Right atrium auricular region (tissue), 2 donors: ENCODE measurements around the gene SPATA31A1. TPM values are rescaled to one million over a fixed set of nuclear protein-coding genes. Genes with fewer than 3 reads are reported as not detected.
"Not testable (repeated sequence)": the region's sequence is repeated elsewhere in the genome, so short reads cannot be mapped to it uniquely, and the experiment has no call there.

Source experiments
- DNase-seq: peaks from one replicate; pipeline ENCODE4 v3.0.0-alpha.2; 2019; ENCODE audit warnings: low spot score
- H3K27ac ChIP-seq, 2 donors: fragments of 200-600 bp; sonication (generic); 1 replicate in 1 of 2; 2 replicates in 1 of 2; pipeline ENCODE4 v1.5.1; 2016 to 2019
- H3K27me3 ChIP-seq, 2 donors: fragments of 200-600 bp; sonication (generic); one replicate each; pipeline versions ENCODE4 v1.5.1 to v1.6.0; 2017 to 2019
- H3K36me3 ChIP-seq: fragments of 200-600 bp; sonication (generic); one replicate; pipeline ENCODE4 v1.5.1; 2016
- H3K4me1 ChIP-seq, 2 donors: fragments of 200-600 bp; sonication (generic); one replicate each; pipeline versions ENCODE4 v1.5.1 to v1.6.0; 2017 to 2019
- H3K4me3 ChIP-seq, 2 donors: fragments of 200-600 bp; sonication (generic); 1 replicate in 1 of 2; 2 replicates in 1 of 2; pipeline ENCODE4 v1.5.1; 2017 to 2019; ENCODE audit warnings: mild to moderate bottlenecking in 1 of 2, moderate library complexity in 1 of 2
- H3K9me3 ChIP-seq, 2 donors: fragments of 200-600 bp; sonication (generic); one replicate each; pipeline ENCODE4 v1.5.1; 2019
- total RNA-seq, 2 donors: library from RNA; depleted of rRNA; stranded (reverse); fragments of >200 nt; gene quantifications; one replicate each; pipeline ENCODE4 v1.1.0, GENCODE V29; 2016

SPATA31A1 gene
- total RNA-seq = not detected

DNA sequence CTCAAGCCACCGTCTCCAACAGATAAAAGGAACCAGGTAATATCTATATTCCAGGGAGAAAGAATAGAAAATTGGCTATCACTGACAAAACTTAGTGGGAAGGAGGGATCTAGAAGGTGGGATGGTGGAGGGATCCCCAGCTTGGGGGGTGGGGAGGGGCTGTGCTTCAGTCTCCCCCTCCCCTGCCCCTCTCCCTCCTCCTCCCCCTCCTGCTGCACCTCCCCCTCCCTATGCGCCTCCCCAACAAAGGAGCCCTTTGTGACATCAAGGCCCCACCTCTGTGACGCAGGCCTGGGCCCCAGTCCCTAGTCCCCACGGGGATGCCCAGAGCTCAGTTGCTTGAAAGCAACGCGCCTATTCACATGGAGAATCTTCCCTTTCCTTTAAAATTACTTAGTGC, at the start of gene SPATA31A1:
TSS of gene SPATA31A1 (plus strand) at position 301 of the 400 bp plus-strand sequence. CDS start at position 363, 62 bp downstream.
- not testable (repeated sequence) for H3K36me3 ChIP-seq, H3K27me3 ChIP-seq, H3K27ac ChIP-seq, H3K4me3 ChIP-seq, H3K4me1 ChIP-seq, H3K9me3 ChIP-seq, DNase-seq

DNA sequence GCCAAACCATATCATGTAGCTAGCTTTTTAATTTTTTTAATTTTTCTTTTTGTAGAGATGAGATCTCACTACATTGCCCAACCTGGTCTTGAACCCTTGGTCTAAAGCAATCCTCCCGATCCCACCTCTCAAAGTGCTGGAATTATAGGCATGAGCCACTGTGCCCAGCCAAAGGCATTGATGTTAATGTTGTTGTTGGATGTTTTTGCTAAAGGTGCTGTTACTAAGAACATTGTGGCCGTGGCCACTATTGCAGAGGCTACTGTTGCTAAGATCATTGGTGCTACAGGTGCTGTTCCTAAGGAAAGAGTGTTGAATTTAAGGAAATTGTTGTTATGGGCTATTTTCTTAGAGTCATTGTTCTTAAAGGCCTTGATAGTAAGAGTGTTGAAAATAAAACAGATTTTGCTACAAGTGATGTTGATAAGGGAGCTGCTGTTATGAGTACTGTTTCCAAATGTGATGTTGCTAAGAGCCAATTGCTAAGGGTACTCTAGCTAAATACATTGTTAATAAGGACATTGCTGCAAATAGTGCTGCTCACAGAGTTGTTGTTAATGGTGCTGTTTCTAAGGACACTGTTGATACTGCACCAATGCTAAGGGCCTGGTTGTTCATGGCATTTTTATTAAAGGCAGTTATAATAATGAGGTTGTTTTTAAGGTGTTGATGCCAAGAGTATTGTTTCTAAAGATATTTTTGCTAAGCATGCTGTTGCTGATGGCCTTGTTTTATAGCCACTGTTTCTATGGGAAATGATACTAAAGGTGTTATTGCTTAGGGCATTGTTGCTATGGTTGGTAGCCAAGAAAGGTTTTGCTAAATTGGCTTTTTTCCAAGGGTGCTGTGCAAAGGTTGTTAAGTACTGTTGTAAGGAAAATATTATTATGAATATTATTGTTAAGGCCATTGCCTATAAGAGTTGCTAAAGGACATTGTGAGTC, 52.1 kb downstream of the SPATA31A1 start:
- not testable (repeated sequence) for H3K27me3 ChIP-seq, H3K4me1 ChIP-seq, H3K4me3 ChIP-seq, H3K36me3 ChIP-seq, DNase-seq, H3K9me3 ChIP-seq, H3K27ac ChIP-seq

DNA sequence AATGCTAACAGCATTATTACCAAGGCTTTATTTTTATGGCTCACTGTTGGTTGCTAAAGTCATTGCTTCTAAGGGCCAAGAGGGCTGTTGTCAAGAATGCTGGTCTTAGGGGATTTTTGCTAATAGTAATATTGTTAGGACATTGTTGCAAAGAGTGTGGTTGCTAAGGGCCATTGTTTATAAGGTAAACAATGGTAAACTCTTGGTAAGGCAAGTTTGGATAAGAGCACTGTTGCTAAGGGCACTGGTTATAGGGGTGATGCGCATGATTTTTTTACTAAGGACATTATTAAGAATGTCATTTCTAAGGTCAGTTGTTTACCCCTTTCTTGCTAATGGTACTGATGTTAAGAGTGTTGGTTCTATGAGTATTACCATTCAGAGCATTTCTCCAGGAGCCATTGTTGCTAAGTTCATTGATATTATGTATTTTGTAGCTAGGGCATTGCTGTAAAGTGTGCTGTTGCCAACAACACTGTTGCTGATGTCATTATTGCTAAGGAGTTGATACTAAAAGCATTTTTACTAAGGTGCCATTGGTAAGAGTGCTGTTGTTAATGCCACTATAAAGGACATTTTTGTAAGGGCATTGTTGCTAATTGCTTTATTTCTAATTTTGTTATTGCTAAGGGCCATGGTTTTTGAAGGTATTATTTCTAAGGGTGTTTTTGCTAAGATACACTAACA, 55.9 kb downstream of the SPATA31A1 start:
- H3K9me3 ChIP-seq, H3K4me1 ChIP-seq, H3K36me3 ChIP-seq, H3K27ac ChIP-seq, H3K4me3 ChIP-seq, DNase-seq, H3K27me3 ChIP-seq: not testable (repeated sequence)

Other genes with a start within 250 kb of the SPATA31A1 start
- gene CNTNAP3, start 67.5 kb upstream of the SPATA31A1 start, total RNA-seq = 10 to 100 TPM in 1 of 2 donors, 1 to 10 TPM in 1; 6.1 to 18.9 TPM